ENCODE results near the gene CBFA2T3. TPM values are rescaled to one million over a fixed set of nuclear protein-coding genes. Genes with fewer than 3 reads are reported as not detected.
"Not testable (repeated sequence)": the region's sequence is repeated elsewhere in the genome, so short reads cannot be mapped to it uniquely, and the experiment has no call there.

CBFA2T3 gene
- total RNA-seq, 2 experiments from 2014 or later = 0.21 TPM; not detected in 1

DNA sequence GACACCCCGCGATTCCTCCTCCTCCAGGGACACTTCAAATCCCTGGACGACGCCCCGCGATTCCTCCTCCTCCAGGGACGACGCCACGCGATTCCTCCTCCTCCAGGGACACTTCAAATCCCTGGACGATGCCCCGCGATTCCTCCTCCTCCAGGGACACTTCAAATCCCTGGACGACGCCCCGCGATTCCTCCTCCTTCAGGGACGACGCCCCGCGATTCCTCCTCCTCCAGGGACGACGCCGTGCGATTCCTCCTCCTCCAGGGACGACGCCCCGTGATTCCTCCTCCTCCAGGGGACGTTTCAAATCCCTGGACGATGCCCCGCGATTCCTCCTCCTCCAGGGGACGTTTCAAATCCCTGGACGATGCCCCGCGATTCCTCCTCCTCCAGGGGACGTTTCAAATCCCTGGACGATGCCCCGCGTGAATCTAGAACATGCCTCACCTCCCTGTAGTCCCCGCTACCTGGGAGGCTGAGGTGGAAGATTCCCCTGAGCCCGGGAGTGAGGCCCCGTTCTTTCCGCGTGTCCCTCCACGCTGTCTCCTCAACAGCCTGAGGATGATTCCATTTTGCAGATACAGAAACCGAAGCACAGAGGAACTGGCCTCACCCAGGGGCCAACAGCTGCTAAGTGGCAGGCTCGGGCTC lies 87.2 kb downstream of the CBFA2T3 start:
- H3K4me3 Mint-ChIP-seq; H3K9me3 Mint-ChIP-seq (ENCODE audit: low read depth); H3K4me1 Mint-ChIP-seq; ATAC-seq; H3K27me3 Mint-ChIP-seq; H3K36me3 Mint-ChIP-seq; DNase-seq; CTCF ChIA-PET; H3K27ac Mint-ChIP-seq: not testable (repeated sequence)

DNA sequence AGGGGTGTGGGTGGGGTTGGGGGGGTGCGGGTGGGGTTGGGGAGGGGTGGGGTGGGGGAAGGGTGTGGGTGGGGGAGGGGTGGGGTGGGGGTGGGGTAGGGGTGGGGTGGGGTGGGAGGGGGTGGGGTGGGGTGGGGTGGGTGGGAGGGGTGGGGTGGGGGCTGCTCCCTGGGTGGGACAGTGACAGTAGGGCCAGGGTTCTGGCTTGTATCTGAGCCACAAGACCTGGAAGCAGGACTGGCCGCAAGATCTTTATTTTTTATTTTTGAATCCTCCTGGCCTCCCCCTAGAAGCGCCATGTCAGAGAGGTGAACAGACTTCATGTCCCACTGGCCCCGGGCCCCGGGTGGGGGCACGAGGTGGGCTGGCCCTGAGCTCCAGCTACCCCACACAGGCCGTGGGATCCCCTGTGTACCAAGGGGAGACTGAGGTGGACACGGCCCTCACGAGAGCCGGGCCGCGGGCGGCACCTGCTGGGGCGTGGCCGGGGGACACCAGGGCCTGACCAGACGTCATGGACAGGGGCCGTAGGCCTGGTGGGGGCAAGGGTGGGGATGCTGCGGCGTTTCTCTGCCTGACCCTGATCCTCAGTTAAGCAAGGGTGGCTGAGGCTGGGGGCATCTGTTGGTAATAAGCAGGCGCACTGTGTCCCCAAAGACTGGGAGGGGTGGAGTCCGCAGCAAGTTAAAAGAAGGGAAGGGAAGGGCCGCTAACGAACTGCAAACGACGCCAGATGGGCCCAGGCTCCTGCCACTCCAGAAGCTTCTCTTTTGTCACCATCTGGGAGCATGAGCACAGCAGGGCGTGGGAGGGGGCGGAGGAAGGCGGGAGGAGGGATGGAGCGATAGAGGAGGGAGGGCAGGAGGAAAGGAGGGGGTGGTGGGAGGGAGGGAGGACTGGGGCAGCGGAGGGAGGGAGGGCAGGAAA lies 88.3 kb downstream of the CBFA2T3 start:
- no peaks in the 10 kb centered on the region for H3K36me3 Mint-ChIP-seq
- CTCF ChIA-PET = no interaction called here
- no peaks in the 10 kb centered on the region for H3K9me3 Mint-ChIP-seq (ENCODE audit: low read depth)
- H3K4me1 Mint-ChIP-seq = no peaks in the 10 kb centered on the region
- ATAC-seq (peak; percentile 22), DNase-seq (no peak)
- no peaks in the 10 kb centered on the region for H3K27me3 Mint-ChIP-seq
- H3K27ac Mint-ChIP-seq = no peak overlapping the region
- H3K4me3 Mint-ChIP-seq = no peak overlapping the region

DNA sequence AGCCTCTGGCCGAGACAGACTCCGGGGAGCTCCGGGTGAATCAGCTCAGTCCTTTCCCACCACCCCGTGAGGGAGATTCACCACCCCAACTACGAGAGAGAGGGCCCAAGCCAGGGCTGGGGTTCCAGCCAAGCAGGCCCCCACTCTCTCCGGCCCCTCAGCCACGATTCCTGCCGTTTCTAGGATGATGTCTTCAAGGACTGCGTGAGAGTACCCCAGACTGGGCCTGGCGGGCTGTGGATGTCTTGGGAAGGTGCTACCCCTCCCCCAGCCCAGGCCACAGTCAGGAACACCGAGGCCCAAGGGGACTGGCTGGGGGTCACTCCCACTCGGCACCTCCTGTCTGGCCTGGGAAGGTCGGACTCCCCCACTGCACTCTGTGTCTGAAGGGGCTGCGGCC lies 89.0 kb downstream of the CBFA2T3 start:
- no peak overlapping the region for H3K4me3 Mint-ChIP-seq
- H3K4me1 Mint-ChIP-seq = no peaks in the 10 kb centered on the region
- no peaks in the 10 kb centered on the region for H3K9me3 Mint-ChIP-seq (ENCODE audit: low read depth)
- no peak overlapping the region for H3K27ac Mint-ChIP-seq
- no peak for ATAC-seq
- H3K36me3 Mint-ChIP-seq = no peaks in the 10 kb centered on the region
- H3K27me3 Mint-ChIP-seq = no peaks in the 10 kb centered on the region
- DNase-seq = no peak
- CTCF ChIA-PET = no interaction called here

DNA sequence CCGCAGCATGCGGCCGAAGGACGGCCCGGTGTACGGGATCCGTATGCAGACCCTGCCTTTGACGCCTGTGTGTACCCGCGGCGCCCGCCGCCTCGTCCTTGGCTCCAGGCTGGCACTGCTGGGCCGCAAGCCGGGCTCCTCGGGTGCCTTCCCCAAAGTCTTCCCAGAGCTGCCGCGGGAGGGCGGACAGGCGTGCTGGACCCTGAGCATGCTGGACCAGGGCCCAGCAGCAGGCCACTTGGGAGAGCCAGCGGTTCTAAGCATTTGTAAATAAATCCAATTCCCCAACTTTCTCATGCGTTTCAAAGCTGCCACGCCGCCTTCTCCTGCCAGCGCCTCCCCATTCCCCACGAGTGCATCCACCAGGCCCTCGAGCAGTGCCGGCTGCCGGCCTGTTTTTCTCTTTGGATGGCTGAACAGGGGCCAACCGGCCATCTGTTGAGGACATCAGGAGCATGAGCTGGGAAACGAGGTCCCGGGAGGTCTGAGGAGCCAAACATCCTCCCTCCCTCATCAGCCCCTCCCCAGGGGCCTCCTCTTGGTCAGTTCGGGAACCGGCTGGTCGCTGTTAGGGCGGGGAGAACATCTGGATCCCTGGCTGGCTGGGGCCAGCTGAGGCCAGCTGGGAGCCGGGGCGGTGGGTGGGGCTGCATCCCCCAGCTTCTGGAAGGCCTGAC lies 90.0 kb downstream of the CBFA2T3 start:
- no peaks in the 10 kb centered on the region for H3K36me3 Mint-ChIP-seq
- H3K27me3 Mint-ChIP-seq = no peaks in the 10 kb centered on the region
- ATAC-seq (no peak), DNase-seq (no peak)
- H3K9me3 Mint-ChIP-seq (ENCODE audit: low read depth) = no peaks in the 10 kb centered on the region
- CTCF ChIA-PET = interaction anchor here (0.6 kb wide), 1 partner anchor 75 kb away, joined by 3 read pairs; the partner anchor contains the start of gene APRT
- no peaks in the 10 kb centered on the region for H3K4me1 Mint-ChIP-seq
- no peak overlapping the region for H3K27ac Mint-ChIP-seq
- no peak overlapping the region for H3K4me3 Mint-ChIP-seq

DNA sequence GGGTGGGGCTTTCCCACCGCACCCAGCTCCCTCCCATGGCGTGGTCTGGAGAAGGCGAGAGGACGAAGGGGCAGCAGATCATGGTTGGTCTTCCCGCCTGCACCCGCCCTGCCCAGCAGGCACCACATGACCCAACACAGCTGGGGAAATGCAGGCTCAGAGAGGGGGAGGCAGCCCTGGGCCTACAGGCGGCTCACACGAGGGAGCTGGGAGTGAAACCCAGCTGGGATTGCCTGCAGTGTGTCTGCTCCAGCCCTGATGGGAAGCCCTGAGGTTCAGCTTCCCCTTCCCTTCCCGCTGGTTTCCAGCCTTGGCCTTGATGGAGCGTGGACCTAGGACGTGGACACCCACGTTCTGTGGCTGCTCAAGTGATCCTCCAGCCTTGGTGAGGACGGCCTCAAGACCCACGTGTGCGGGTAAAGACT lies 90.6 kb downstream of the CBFA2T3 start:
- no peak overlapping the region for H3K4me3 Mint-ChIP-seq
- CTCF ChIA-PET = interaction anchor here (0.6 kb wide), 1 partner anchor 75 kb away, joined by 3 read pairs; the partner anchor contains the start of gene APRT
- ATAC-seq = no peak

DNA sequence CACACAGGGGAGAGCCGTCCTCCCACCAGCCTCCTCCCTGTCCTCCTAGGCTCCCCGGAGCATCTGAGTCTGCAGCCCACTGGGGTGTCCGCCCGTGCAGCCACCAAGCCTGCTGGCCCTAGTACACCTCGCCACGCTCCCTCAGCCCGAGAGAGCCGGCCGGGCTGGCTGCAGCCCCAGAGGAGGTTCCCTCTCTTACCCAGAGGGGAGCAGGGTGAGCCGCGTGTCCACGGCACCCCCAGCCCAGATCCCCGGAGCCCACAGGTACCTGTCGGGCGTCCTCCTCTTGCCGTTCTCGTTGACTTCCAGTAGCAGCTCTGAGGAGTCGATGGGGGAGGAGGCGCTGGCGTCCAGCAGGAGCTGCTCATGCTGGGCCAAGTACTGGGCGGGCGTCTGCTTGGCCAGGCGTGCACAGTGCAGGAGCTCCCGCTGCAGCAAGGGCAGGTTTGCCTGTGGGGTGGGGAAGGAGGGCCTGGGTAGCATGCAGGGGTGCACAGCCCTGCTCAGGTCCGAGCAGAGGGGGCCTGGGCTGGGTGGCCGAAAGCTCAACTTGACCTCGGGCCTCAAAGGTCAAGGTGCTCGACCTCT lies 91.2 kb downstream of the CBFA2T3 start:
- Mint-ChIP-seq H3K36me3 (no peaks in the 10 kb centered on the region), H3K4me3 (no peak overlapping the region), H3K4me1 (no peaks in the 10 kb centered on the region), H3K27me3 (no peaks in the 10 kb centered on the region), H3K27ac (no peak overlapping the region), H3K9me3 (ENCODE audit: low read depth) (no peaks in the 10 kb centered on the region)
- CTCF ChIA-PET = no interaction called here
- ATAC-seq (no peak), DNase-seq (no peak)

More for the DNA sequence above, 90.6 kb downstream of the CBFA2T3 start:
- no peaks in the 10 kb centered on the region for H3K27me3 Mint-ChIP-seq
- DNase-seq = no peak
- H3K4me1 Mint-ChIP-seq = no peaks in the 10 kb centered on the region
- no peak overlapping the region for H3K27ac Mint-ChIP-seq
- H3K36me3 Mint-ChIP-seq = no peaks in the 10 kb centered on the region
- no peaks in the 10 kb centered on the region for H3K9me3 Mint-ChIP-seq (ENCODE audit: low read depth)

DNA sequence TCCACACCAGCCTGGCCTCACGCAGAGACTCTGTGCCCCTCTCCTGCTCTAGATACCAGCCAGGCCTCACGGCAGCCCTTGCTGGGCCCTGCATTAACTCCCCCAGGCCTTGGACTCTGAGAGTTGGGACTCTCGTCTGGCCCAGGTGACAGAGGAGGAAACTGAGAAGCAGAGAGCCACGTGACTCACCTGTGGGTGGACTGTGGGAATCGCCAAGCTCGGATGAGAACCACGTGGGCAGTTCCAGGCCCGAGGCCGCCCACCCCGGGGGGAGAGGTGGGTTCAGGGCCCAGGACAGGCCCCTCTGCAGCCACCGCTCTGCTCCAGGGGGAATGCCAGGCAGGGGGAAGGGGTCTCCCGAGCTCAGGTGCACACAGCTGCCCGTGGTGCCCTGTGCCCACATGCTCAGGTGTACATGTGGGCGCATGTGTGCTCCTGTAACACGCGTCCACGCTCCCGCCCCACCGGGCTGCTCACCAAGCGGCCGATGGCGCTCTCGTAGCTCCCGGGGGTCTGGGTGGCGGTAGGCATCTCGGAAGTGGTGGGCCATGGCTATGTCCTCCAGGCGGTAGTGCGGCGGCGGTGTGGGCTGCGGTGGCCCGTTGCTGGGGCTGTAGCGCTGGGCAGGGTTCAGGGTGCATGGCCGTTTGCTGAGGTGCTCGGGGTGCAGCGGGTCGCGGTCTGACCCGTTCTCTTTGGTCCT lies 92.3 kb downstream of the CBFA2T3 start:
- CTCF ChIA-PET = no interaction called here
- ATAC-seq (no peak), DNase-seq (no peak)
- Mint-ChIP-seq H3K4me1 (no peaks in the 10 kb centered on the region), H3K36me3 (no peaks in the 10 kb centered on the region), H3K27me3 (no peaks in the 10 kb centered on the region), H3K4me3 (no peak overlapping the region), H3K27ac (no peak overlapping the region), H3K9me3 (ENCODE audit: low read depth) (no peaks in the 10 kb centered on the region)

DNA sequence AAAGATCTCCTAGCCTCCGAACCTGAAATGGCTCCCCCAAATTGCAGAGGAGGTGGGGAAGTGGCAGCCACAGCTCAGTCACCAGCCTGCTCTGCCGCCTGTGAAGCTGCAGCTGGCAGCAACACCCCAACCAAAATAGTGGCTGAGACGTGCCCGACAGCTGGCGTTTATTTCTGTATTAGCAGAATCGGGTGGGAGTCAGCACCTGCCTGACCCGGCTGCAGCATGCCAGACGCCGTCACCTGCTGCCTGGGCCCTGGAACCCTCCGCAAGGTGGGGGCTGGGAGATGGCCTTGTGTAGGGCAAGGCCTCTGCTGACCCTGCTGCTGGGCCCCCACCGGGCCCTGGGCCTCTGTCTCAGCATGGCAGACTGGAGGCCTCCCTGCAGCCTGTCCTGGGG lies 93.1 kb downstream of the CBFA2T3 start:
- DNase-seq = no peak
- CTCF ChIA-PET = no interaction called here
- no peak overlapping the region for H3K27ac Mint-ChIP-seq
- no peak overlapping the region for H3K4me3 Mint-ChIP-seq
- H3K36me3 Mint-ChIP-seq = no peaks in the 10 kb centered on the region
- H3K27me3 Mint-ChIP-seq = no peaks in the 10 kb centered on the region
- no peak for ATAC-seq
- no peaks in the 10 kb centered on the region for H3K9me3 Mint-ChIP-seq (ENCODE audit: low read depth)
- no peaks in the 10 kb centered on the region for H3K4me1 Mint-ChIP-seq

DNA sequence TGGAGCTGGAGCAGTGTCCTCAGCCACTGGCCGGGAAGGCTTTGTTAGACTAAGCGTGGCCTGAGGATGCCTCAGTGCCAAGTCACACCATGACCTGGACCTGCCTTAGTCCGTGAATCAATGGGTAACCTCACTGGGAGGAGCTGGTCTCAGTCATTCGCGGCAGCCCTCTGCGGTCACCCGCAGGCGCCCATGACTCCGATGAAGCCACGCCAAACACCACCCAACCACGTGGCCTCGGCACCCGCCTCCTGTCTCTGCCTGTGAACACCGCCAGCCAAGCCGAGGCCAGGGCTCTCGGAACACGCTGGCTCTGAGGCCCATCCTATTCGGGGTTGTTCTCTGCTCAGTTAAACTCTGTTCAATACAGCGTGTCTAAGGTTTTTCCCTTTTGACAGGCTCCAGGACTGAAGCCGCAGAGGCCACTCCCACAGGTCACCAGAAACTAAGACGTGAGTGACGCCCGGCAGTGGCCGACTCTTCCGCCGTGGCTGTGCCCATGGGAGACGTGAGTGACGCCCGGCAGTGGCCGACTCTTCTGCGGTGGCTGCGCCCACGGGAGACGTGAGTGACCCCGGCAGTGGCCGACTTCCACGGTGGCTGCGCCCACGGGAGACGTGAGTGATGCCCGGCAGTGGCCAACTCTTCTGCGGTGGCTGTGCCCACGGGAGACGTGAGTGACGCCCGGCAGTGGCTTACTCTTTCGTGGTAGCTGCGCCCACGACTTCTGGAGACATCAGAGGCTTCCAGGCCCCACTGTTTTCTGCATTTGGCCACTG lies 93.7 kb downstream of the CBFA2T3 start:
- H3K27ac Mint-ChIP-seq = no peak overlapping the region
- H3K27me3 Mint-ChIP-seq = no peaks in the 10 kb centered on the region
- no peaks in the 10 kb centered on the region for H3K9me3 Mint-ChIP-seq (ENCODE audit: low read depth)
- no peaks in the 10 kb centered on the region for H3K4me1 Mint-ChIP-seq
- H3K36me3 Mint-ChIP-seq = no peaks in the 10 kb centered on the region
- no peak overlapping the region for H3K4me3 Mint-ChIP-seq
- no peak for DNase-seq
- ATAC-seq = no peak
- CTCF ChIA-PET = no interaction called here

DNA sequence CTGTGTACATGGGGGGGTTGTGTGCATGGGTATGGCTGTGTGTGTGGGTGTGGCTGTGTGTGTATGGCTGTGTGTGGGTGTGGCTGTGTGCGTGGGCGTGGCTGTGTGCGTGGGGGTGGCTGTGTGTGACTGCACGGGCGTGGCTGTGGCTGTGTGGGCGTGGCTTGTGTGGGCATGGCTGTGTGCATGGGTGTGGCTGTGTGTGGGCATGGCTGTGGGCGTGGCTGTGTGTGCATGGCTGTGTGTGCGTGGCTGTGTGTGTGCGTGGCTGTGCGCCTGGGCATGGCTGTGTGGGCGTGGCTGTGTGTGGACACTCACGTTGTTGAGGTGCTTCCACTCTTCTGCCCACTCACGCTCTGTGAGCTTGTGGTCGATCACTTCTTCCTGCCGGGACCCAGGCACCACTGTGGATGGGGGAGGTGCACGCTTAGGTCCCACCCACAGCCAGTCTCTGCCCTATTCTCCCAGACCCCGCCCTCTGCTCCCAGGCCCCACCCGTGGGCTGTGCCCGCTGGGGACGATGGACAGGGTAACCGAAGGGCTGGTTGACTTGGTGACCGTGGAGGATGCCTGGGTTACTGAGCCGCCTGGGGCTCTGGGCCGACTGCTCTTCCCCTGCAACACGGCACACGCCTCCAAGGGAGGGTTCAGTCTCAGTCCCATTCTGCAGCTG lies 94.5 kb downstream of the CBFA2T3 start:
- CTCF ChIA-PET = no interaction called here
- DNase-seq (no peak), ATAC-seq (no peak)
- Mint-ChIP-seq H3K36me3 (no peaks in the 10 kb centered on the region), H3K9me3 (ENCODE audit: low read depth) (no peaks in the 10 kb centered on the region), H3K4me1 (no peaks in the 10 kb centered on the region), H3K27ac (no peak overlapping the region), H3K4me3 (no peak overlapping the region), H3K27me3 (no peaks in the 10 kb centered on the region)

DNA sequence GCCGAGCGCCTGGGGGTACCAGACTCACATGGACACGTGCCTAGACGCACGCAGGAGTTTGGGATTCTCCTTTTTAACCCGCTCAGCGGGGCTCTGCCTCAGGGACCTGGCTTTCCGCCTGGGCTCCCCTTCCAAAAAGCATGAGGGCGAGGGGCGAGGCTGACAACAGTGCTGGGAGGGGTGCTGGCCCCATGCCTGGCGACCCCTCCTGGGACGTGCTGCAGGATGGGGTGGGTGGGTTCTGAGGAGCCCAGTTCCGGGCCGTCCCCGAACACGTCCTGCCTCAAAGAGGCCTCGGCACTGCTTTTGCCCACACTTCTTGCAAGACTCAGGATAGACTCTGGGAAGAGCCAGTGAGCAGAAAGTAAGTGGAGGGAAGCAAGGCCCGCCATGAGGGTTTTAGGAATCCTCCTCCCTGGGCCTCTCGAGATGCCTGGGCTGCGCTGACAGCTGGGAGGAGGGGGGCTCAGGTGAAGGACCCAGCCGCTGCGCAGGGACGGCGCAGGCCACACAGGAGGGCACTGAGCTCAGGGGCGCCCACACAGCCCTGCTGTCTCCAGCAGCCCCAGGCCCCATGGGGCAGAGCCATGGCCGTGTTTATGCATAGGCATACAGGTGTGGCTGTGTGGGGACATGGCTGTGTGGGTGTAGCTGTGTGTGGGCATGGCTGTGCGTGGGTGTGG lies 95.2 kb downstream of the CBFA2T3 start:
- DNase-seq (no peak), ATAC-seq (no peak)
- Mint-ChIP-seq H3K27ac (no peak overlapping the region), H3K27me3 (no peaks in the 10 kb centered on the region), H3K9me3 (ENCODE audit: low read depth) (no peaks in the 10 kb centered on the region), H3K4me3 (no peak overlapping the region), H3K4me1 (no peaks in the 10 kb centered on the region), H3K36me3 (no peaks in the 10 kb centered on the region)
- CTCF ChIA-PET = no interaction called here
